Activated CD4-positive, alpha-beta T cell treated with anti-CD3 and anti-CD28 coated beads for 4 hours (primary cell): ENCODE data around the gene FAM124B.

Experiments used
- DNase-seq, 2 donors: peaks; one replicate each; pipeline ENCODE4 v3.0.0-alpha.2; 2020

FAM124B gene

GRCh38 chr2:224379986-224380385 lies 21.9 kb downstream of the FAM124B start:
- no peak for DNase-seq

GRCh38 chr2:224379172-224379571 lies 22.7 kb downstream of the FAM124B start:
- DNase-seq: no peak

GRCh38 chr2:224378701-224379097 lies 23.2 kb downstream of the FAM124B start:
- DNase-seq: no peak

GRCh38 chr2:224377751-224378700 lies 23.9 kb downstream of the FAM124B start:
- no peak for DNase-seq

- DNase-seq: no peak
Observed at GRCh38 chr2:224372641-224373040, 29.3 kb downstream of the FAM124B start.

GRCh38 chr2:224369028-224369632 lies 32.8 kb downstream of the FAM124B start:
- peak in 1 of 2 donors; percentile 8 for DNase-seq

GRCh38 chr2:224366267-224366844 lies 35.6 kb downstream of the FAM124B start:
- no peak for DNase-seq

GRCh38 chr2:224365331-224365730 lies 36.6 kb downstream of the FAM124B start:
- DNase-seq: no peak

- DNase-seq: no peak
Observed at GRCh38 chr2:224363281-224363680, 38.6 kb downstream of the FAM124B start.

GRCh38 chr2:224362094-224362493 lies 39.8 kb downstream of the FAM124B start:
- DNase-seq: no peak

GRCh38 chr2:224360801-224361251 lies 41.1 kb downstream of the FAM124B start:
- no peak for DNase-seq

- DNase-seq: no peak
Observed at GRCh38 chr2:224359569-224359968, 42.3 kb downstream of the FAM124B start.

GRCh38 chr2:224357098-224357901 lies 44.6 kb downstream of the FAM124B start:
- DNase-seq: peak; percentile 38 to 64

GRCh38 chr2:224354632-224355211 lies 47.2 kb downstream of the FAM124B start:
- no peak for DNase-seq

GRCh38 chr2:224350703-224351102 lies 51.2 kb downstream of the FAM124B start:
- no peak for DNase-seq

GRCh38 chr2:224349396-224349795 lies 52.5 kb downstream of the FAM124B start:
- DNase-seq: no peak

GRCh38 chr2:224347176-224348051 lies 54.5 kb downstream of the FAM124B start:
- no peak for DNase-seq

- DNase-seq: no peak
Observed at GRCh38 chr2:224345492-224345891, 56.4 kb downstream of the FAM124B start.

- no peak for DNase-seq
Observed at GRCh38 chr2:224343226-224343625, 58.7 kb downstream of the FAM124B start.

GRCh38 chr2:224335991-224336390 lies 65.9 kb downstream of the FAM124B start:
- DNase-seq: no peak

GRCh38 chr2:224334726-224335125 lies 67.2 kb downstream of the FAM124B start:
- DNase-seq: no peak
